HEK293 (cell line): ENCODE data around the gene SNX10.

Source experiments
- CTCF ChIA-PET: fragments of 350-600 bp; formaldehyde crosslinking; extraction: SDS; loops from one replicate; lab custom pipeline; 2021; ENCODE audit warnings: antibody characterized with exemption; lab: Yijun Ruan, JAX
- POLR2A ChIA-PET: fragments of 300-600 bp; formaldehyde crosslinking; extraction: SDS; loops from one replicate; lab custom pipeline; 2020; ENCODE audit warnings: antibody characterized with exemption, inconsistent platforms; lab: Yijun Ruan, JAX
- H3K27ac ChIP-seq: fragments of 200-500 bp; sonication (Bioruptor generic); 2 replicates; pipeline ENCODE4 v1.5.1; 2014; ENCODE audit warnings: low read depth, low read length, control low read depth, inconsistent platforms; ENCODE audit errors: extremely low read depth
- H3K36me3 ChIP-seq, 2 experiments: fragments of 200-500 bp in 1 of 2; sonication (Bioruptor generic) in 1 of 2; 1 replicate in 1 of 2; 2 replicates in 1 of 2; pipeline ENCODE4 v1.5.1; 2014 to 2017; ENCODE audit warnings: inconsistent platforms in 2 of 2, low read length in 2 of 2; ENCODE audit not compliant: control insufficient read depth in 2 of 2, insufficient read depth in 1 of 2
- H3K4me1 ChIP-seq: fragments of 200-500 bp; sonication (Bioruptor generic); 2 replicates; pipeline ENCODE4 v1.5.1; 2014; ENCODE audit warnings: mild to moderate bottlenecking, low read length, inconsistent platforms; ENCODE audit not compliant: control insufficient read depth, insufficient read depth
- H3K4me3 ChIP-seq: 2 replicates; pipeline ENCODE4 v1.5.1; 2011; ENCODE audit warnings: low read depth, mild to moderate bottlenecking, control low read depth, low read length, moderate library complexity
- H3K9me3 ChIP-seq: fragments of 200-500 bp; sonication (Bioruptor generic); 2 replicates; pipeline ENCODE4 v1.5.1; 2014; ENCODE audit warnings: low read depth, low read length, inconsistent platforms; ENCODE audit not compliant: control insufficient read depth, insufficient read depth
- ATF2 ChIP-seq: fragments of 450-650 bp; formaldehyde crosslinking; IDR thresholded peaks from 2 replicates; pipeline ENCODE4 v1.5.1; 2016; ENCODE audit warnings: missing biosample characterization, missing genetic modification characterization, low read depth
- FEZF1 ChIP-seq: fragments of 450-650 bp; formaldehyde crosslinking; IDR thresholded peaks from 2 replicates; pipeline ENCODE4 v1.5.1; 2016; ENCODE audit warnings: missing biosample characterization, missing genetic modification characterization
- KLF9 ChIP-seq: fragments of 450-650 bp; formaldehyde crosslinking; IDR thresholded peaks from 2 replicates; pipeline ENCODE4 v1.5.1; 2016; ENCODE audit warnings: missing biosample characterization, missing genetic modification characterization, low read depth
- MEIS1 ChIP-seq: sonication (generic); formaldehyde crosslinking; IDR thresholded peaks from 2 replicates; pipeline ENCODE4 v1.8.1; 2022; ENCODE audit warnings: missing genetic modification reagents, mild to moderate bottlenecking, borderline replicate concordance
- PRDM6 ChIP-seq: fragments of 450-650 bp; formaldehyde crosslinking; IDR thresholded peaks from 2 replicates; pipeline ENCODE4 v1.5.1; 2017; ENCODE audit warnings: missing biosample characterization, missing genetic modification characterization
- REPIN1 ChIP-seq: fragments of 450-650 bp; formaldehyde crosslinking; IDR thresholded peaks from 2 replicates; pipeline ENCODE4 v1.5.1; 2017; ENCODE audit warnings: missing biosample characterization, missing genetic modification characterization, low read depth
- TSHZ1 ChIP-seq: fragments of 450-650 bp; formaldehyde crosslinking; IDR thresholded peaks from 2 replicates; pipeline ENCODE4 v1.5.1; 2016; ENCODE audit warnings: missing biosample characterization, missing genetic modification characterization, borderline replicate concordance
- ZFP37 ChIP-seq: fragments of 450-650 bp; formaldehyde crosslinking; IDR thresholded peaks from 2 replicates; pipeline ENCODE4 v1.5.1; 2016; ENCODE audit warnings: missing biosample characterization, missing genetic modification characterization
- ZNF146 ChIP-seq: fragments of 450-650 bp; formaldehyde crosslinking; IDR thresholded peaks from 2 replicates; pipeline ENCODE4 v1.5.1; 2016; ENCODE audit warnings: missing biosample characterization, missing genetic modification characterization
- ZNF157 ChIP-seq: fragments of 450-650 bp; formaldehyde crosslinking; IDR thresholded peaks from 2 replicates; pipeline ENCODE4 v1.5.1; 2016; ENCODE audit warnings: missing biosample characterization, missing genetic modification characterization
- ZNF184 ChIP-seq: fragments of 450-650 bp; IDR thresholded peaks from 2 replicates; pipeline ENCODE4 v1.5.1; 2018; ENCODE audit warnings: missing biosample characterization, mild to moderate bottlenecking, missing genetic modification characterization
- ZNF416 ChIP-seq: fragments of 450-650 bp; formaldehyde crosslinking; IDR thresholded peaks from 2 replicates; pipeline ENCODE4 v1.5.1; 2016; ENCODE audit warnings: missing biosample characterization, missing genetic modification characterization
- ZNF488 ChIP-seq: fragments of 450-650 bp; formaldehyde crosslinking; IDR thresholded peaks from 2 replicates; pipeline ENCODE4 v1.5.1; 2016; ENCODE audit warnings: missing biosample characterization, missing genetic modification characterization
- ZNF518A ChIP-seq: fragments of 450-650 bp; formaldehyde crosslinking; conservative IDR thresholded peaks from 2 replicates; pipeline ENCODE4 v1.5.1; 2016; ENCODE audit warnings: low read depth, missing biosample characterization, missing genetic modification characterization
- ZNF529 ChIP-seq: fragments of 450-650 bp; formaldehyde crosslinking; IDR thresholded peaks from 2 replicates; pipeline ENCODE4 v1.5.1; 2017; ENCODE audit warnings: missing genetic modification characterization, missing biosample characterization; ENCODE audit not compliant: insufficient replicate concordance
- ZNF544 ChIP-seq: fragments of 450-650 bp; formaldehyde crosslinking; IDR thresholded peaks from 2 replicates; pipeline ENCODE4 v1.5.0; 2017; ENCODE audit warnings: missing biosample characterization, missing genetic modification characterization
- ZNF580 ChIP-seq: fragments of 450-650 bp; formaldehyde crosslinking; IDR thresholded peaks from 2 replicates; pipeline ENCODE4 v1.5.1; 2016; ENCODE audit warnings: missing biosample characterization, missing genetic modification characterization
- ZNF621 ChIP-seq: fragments of 450-650 bp; formaldehyde crosslinking; IDR thresholded peaks from 2 replicates; pipeline ENCODE4 v1.5.1; 2017; ENCODE audit warnings: missing biosample characterization, missing genetic modification characterization
- ZNF664 ChIP-seq: fragments of 450-650 bp; formaldehyde crosslinking; IDR thresholded peaks from 2 replicates; pipeline ENCODE4 v1.5.1; 2016; ENCODE audit warnings: missing biosample characterization, missing genetic modification characterization

SNX10 gene

GRCh38 chr7:26293569-26294308 lies 2.1 kb downstream of the SNX10 start:
- CTCF ChIA-PET: interaction anchor here (0.6 to 1.0 kb wide), 2 partner anchors 26 to 203 kb away, joined by 3 to 4 read pairs; no protein-coding TSS in a partner anchor
- POLR2A ChIA-PET: no interaction called here
- Histone ChIP-seq H3K36me3 (no peaks in the 10 kb centered on the region), H3K27ac (no peak overlapping the region), H3K9me3 (no peaks in the 10 kb centered on the region), H3K4me1 (no peaks in the 10 kb centered on the region), H3K4me3 (no peak overlapping the region)
- TF ChIP-seq ZNF518A (tag by site-specific recombination): no peak
- TF ChIP-seq ZFP37 (tag by site-specific recombination): no peak
- no peak for TF ChIP-seq MEIS1 (CRISPR knock-in tag)
- no peak for TF ChIP-seq ZNF580 (tag by site-specific recombination)
- TF ChIP-seq ZNF621 (tag by site-specific recombination): no peak
- TF ChIP-seq FEZF1 (tag by site-specific recombination): no peak
- TF ChIP-seq PRDM6: no peak
- no peak for TF ChIP-seq ZNF416 (tag by site-specific recombination)
- TF ChIP-seq ZNF664 (tag by site-specific recombination): no peak
- no peak for TF ChIP-seq ZNF488 (tag by site-specific recombination)
- no peak for TF ChIP-seq TSHZ1 (tag by site-specific recombination)
- TF ChIP-seq REPIN1: no peak
- TF ChIP-seq ZNF157 (tag by site-specific recombination): no peak
- no peak for TF ChIP-seq ZNF146 (tag by site-specific recombination)
- TF ChIP-seq KLF9: no peak
- TF ChIP-seq ZNF544 (tag by site-specific recombination): no peak
- TF ChIP-seq ATF2: no peak
- TF ChIP-seq ZNF184: no peak
- TF ChIP-seq ZNF529 (tag by site-specific recombination): no peak
- TF ChIP-seq, all 188 proteins: peak for 0
